Peyer's patch (tissue), 4 donors: Measurements from ENCODE around the gene TNS3.

Source experiments
- POLR2A ChIP-seq, 2 donors: fragments of 450-650 bp; IDR thresholded peaks; one replicate each; pipeline ENCODE4 v1.5.1; 2017; ENCODE audit warnings: antibody characterized with exemption in 2 of 2, mild to moderate bottlenecking in 2 of 2, moderate library complexity in 2 of 2
- TF ChIP-seq, protein P1 (sequence below), 6 experiments: fragments of 450-650 bp in 4 of 6; fragments of 200-600 bp in 2 of 6; sonication (generic) in 1 of 6; IDR thresholded peaks; one replicate each; pipeline ENCODE4 v1.5.1; 2017 to 2019; ENCODE audit warnings: antibody characterized with exemption in 6 of 6, mild to moderate bottlenecking in 3 of 6, moderate library complexity in 1 of 6

DNA sequence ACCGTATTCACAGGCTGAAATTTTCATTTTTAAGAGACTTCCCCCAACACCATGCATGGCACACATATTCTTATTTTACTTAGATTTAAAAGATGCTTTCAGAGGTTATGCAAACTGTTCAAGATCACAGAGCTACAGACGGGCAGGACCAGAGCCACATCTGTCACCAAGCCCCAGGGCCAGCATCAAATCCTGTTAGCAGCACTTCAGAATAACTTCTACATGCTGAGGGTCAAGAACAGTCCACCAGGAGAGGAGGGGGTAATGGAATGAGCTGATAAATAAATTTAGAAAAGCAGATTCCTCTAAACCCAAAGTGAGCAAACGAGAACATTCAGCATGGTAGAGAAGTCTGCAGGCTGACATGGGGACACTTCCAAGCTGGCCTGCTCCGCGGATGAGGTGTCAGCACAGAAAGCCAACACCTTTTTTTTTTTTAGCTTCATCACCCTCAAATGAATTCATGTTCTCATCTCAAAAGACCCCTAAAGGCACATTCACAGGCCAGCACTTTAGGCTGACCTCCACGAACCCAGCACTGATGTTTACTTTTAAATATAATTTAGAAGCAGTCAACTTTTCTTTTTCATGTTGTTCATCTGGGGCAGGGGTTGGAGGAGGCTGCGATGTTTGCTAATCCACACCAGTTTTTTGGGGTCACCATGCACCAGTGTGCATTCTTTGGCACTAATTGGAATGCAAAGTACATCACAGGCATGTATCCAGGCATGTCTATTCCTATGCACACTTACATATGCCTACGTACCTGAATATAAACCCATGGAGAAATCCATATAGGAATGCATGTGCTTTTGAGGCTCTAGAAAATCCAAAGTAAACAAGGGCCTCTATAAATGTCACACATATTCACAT lies 249.0 kb downstream of the TNS3 start:
- TF ChIP-seq, protein P1, sequence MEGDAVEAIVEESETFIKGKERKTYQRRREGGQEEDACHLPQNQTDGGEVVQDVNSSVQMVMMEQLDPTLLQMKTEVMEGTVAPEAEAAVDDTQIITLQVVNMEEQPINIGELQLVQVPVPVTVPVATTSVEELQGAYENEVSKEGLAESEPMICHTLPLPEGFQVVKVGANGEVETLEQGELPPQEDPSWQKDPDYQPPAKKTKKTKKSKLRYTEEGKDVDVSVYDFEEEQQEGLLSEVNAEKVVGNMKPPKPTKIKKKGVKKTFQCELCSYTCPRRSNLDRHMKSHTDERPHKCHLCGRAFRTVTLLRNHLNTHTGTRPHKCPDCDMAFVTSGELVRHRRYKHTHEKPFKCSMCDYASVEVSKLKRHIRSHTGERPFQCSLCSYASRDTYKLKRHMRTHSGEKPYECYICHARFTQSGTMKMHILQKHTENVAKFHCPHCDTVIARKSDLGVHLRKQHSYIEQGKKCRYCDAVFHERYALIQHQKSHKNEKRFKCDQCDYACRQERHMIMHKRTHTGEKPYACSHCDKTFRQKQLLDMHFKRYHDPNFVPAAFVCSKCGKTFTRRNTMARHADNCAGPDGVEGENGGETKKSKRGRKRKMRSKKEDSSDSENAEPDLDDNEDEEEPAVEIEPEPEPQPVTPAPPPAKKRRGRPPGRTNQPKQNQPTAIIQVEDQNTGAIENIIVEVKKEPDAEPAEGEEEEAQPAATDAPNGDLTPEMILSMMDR (IDR thresholded peaks at IDR 0.05): no peak
- no peak for TF ChIP-seq POLR2A (IDR thresholded peaks at IDR 0.05)
